ENCODE data around the gene PHLPP1.

The PHLPP1 gene

DNA sequence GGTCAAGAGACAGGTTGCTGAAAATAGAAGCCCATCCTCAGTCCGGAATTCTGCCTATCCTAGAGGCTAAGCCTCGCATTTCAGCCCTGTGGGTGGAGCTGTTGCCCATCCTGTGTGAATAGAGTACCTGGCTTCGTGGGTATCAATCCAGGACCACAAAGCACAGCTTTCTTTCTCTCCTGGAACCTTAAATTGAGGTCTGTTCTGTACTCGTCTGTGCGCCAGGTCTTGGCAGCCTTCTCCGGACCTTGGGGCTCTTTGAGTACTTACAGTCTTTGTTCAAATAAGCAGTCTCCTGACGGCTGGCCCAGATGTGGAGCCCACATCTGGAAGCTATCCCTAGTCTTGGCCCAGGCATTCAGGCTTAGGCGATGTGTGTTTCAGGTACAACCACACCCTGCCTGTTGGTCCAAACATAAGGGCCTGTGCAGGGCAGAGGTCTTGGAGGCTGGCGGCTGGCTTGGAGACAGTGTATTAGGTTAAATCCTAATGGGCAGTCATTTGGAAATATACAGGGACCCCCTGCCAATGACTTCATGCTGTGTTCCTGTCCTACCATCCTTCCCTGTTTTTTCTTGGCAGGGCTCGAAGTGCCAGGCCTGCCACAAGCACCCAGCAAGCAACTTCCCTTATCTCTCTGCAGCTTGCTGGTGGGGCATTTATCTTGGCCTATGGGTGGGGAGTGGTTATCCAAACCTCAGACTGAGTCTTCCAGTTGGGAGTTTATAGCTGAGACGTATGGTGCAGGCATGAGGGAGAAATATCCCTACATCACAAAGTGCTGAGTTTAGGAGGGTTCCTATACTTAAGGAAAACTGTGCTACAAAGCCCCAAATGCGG is 310.1 kb downstream of the PHLPP1 start:
- no peak for DNase-seq

DNA sequence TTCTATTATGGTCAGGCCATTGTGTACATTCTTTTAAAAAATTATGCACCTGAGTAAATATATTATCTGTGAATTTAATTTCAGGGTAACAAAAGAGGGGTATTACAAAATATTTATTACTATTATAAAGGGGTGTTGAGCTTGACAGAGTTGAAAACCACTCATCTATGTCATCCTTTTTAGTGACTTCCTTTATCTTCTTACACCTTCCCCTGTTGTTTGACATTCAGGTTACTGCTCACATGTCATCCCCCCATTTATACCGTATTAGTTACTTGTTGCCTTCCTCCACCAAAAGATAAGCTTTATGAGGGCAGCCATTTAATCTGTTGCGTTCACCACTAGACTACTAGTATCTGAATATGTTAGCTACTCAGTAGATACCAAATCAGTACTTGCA is 313.0 kb downstream of the PHLPP1 start:
- DNase-seq, result no peak

Measured in activated CD4-positive, alpha-beta T cell treated with anti-CD3 and anti-CD28 coated beads, Interleukin-2, amount 50 U/mL, for 4 hours (primary cell).